Right renal pelvis (tissue), 4 donors: Measurements from ENCODE around the gene FERMT2. TPM values are rescaled to one million over a fixed set of nuclear protein-coding genes. Genes with fewer than 3 reads are reported as not detected.

ENCODE experiments used
- DNase-seq, 4 donors: peaks; one replicate each; pipeline ENCODE4 v3.0.0-alpha.2; 2013; ENCODE audit warnings: low read depth in 4 of 4, low spot score in 3 of 4, missing footprints in 1 of 4
- polyA plus RNA-seq, 4 donors: library from polyadenylated mRNA; unstranded; fragments of 120-200 nt; gene quantifications; one replicate each; pipeline ENCODE4 v1.2.1, GENCODE V29; 2013; ENCODE audit not compliant: insufficient read length in 4 of 4

Gene FERMT2
- 100 to 1,000 TPM; 161 to 197 (median 189) TPM for polyA plus RNA-seq

- DNase-seq, result peak; percentile 77 to 86 (median 82)
These were observed at the start of gene FERMT2 for GRCh38 chr14:52950898-52951680. TSS of gene FERMT2 (minus strand) at chr14:52951050. CDS start at chr14:52950568, 482 bp downstream.

GRCh38 chr14:52998376-52999015 is 47.6 kb upstream of the FERMT2 start:
- no peak for DNase-seq

- no peak for DNase-seq
These were observed 45.6 kb upstream of the FERMT2 start for GRCh38 chr14:52996493-52996892.

GRCh38 chr14:52995998-52996397 is 45.1 kb upstream of the FERMT2 start:
- DNase-seq, result no peak

GRCh38 chr14:52992236-52992870 is 41.5 kb upstream of the FERMT2 start:
- no peak for DNase-seq

- no peak for DNase-seq
These were observed 37.3 kb upstream of the FERMT2 start for GRCh38 chr14:52988139-52988538.

GRCh38 chr14:52987514-52987913 is 36.7 kb upstream of the FERMT2 start:
- no peak for DNase-seq

- DNase-seq, result no peak
These were observed 36.2 kb upstream of the FERMT2 start for GRCh38 chr14:52987042-52987441.

- DNase-seq, result no peak
These were observed 26.9 kb upstream of the FERMT2 start for GRCh38 chr14:52977798-52978197.

GRCh38 chr14:52974406-52974805 is 23.6 kb upstream of the FERMT2 start:
- DNase-seq, result no peak

GRCh38 chr14:52961060-52961639 is 10.3 kb upstream of the FERMT2 start:
- peak in 1 of 4 donors; percentile 36 for DNase-seq

GRCh38 chr14:52960627-52961026 is 9.8 kb upstream of the FERMT2 start:
- DNase-seq, result no peak

GRCh38 chr14:52954346-52955214 is 3.7 kb upstream of the FERMT2 start:
- DNase-seq, result no peak

GRCh38 chr14:52951681-52952554 is 1.1 kb upstream of the FERMT2 start:
- peak in 3 of 4 donors; percentile 13 to 68 (median 51) for DNase-seq

GRCh38 chr14:52950410-52950897 is 396 bp downstream of the FERMT2 start:
- DNase-seq, result peak in 3 of 4 donors; percentile 22 to 61 (median 28)

GRCh38 chr14:52949711-52950409 is 990 bp downstream of the FERMT2 start:
- peak in 3 of 4 donors; percentile 21 to 33 (median 33) for DNase-seq

GRCh38 chr14:52949249-52949648 is 1.6 kb downstream of the FERMT2 start:
- DNase-seq, result no peak

- no peak for DNase-seq
These were observed 2.0 kb downstream of the FERMT2 start for GRCh38 chr14:52948836-52949235.
